Kidney (tissue), 14 donors: ENCODE data around the gene ATP11A. TPM values are rescaled to one million over a fixed set of nuclear protein-coding genes. Genes with fewer than 3 reads are reported as not detected.

Experiments used
- DNase-seq, 5 donors: peaks; one replicate each; pipeline ENCODE4 v3.0.0-alpha.2; 2013 to 2020
- FAIRE-seq: peaks from 2 replicates; lab custom pipeline; 2012; peaks lifted over from hg19 to GRCh38; lab: Jason Lieb, UNC
- H3K27ac ChIP-seq, 2 donors: one replicate each; pipeline ENCODE4 v1.7.0; 2013; ENCODE audit warnings: low read depth in 2 of 2, low read length in 2 of 2, inconsistent platforms in 1 of 2
- H3K27me3 ChIP-seq: one replicate; pipeline ENCODE4 v1.7.1; 2013; ENCODE audit warnings: low read length, inconsistent platforms; ENCODE audit not compliant: control insufficient read depth, insufficient read depth
- H3K36me3 ChIP-seq, 3 donors: one replicate each; pipeline versions ENCODE4 v1.7.0 to v1.7.1; 2013; ENCODE audit warnings: low read length in 3 of 3, control low read depth in 1 of 3, inconsistent platforms in 1 of 3; ENCODE audit not compliant: insufficient read depth in 3 of 3, control insufficient read depth in 2 of 3
- H3K4me1 ChIP-seq, 3 donors: one replicate each; pipeline versions ENCODE4 v1.7.0 to v1.7.1; 2013; ENCODE audit warnings: low read length in 3 of 3, inconsistent platforms in 1 of 3, low read depth in 1 of 3; ENCODE audit not compliant: control insufficient read depth in 2 of 3, insufficient read depth in 2 of 3
- H3K4me3 ChIP-seq, 3 donors: one replicate each; pipeline versions ENCODE4 v1.7.0 to v1.8.1; 2013; ENCODE audit warnings: low read length in 3 of 3, control low read depth in 1 of 3, inconsistent platforms in 1 of 3
- H3K9ac ChIP-seq, 3 donors: one replicate each; pipeline versions ENCODE4 v1.7.0 to v1.7.1; 2013; ENCODE audit warnings: low read length in 3 of 3, control low read depth in 1 of 3, inconsistent platforms in 1 of 3
- H3K9me3 ChIP-seq, 3 donors: one replicate each; pipeline versions ENCODE4 v1.7.0 to v1.7.1; 2013; ENCODE audit warnings: low read length in 3 of 3, control low read depth in 1 of 3, inconsistent platforms in 1 of 3; ENCODE audit not compliant: control insufficient read depth in 2 of 3, insufficient read depth in 1 of 3
- CTCF ChIP-seq: IDR thresholded peaks from 3 replicates; pipeline ENCODE4 v1.5.1; 2012; ENCODE audit warnings: mild to moderate bottlenecking, moderate library complexity, borderline replicate concordance; ENCODE audit not compliant: insufficient read depth; ENCODE audit errors: extremely low read depth
- intact Hi-C: fragments of 100-400 bp; cut with DNase I; formaldehyde crosslinking; loops from one replicate; pipeline ENCODE4 v1.11.1; 2022
- polyA plus RNA-seq: library from polyadenylated mRNA; stranded (reverse); fragments of 350-450 nt; fragmentation: Illumina TruSeq; extraction: RNeasy Lipid Tissue Mini Kit (QIAGEN cat#74804); gene quantifications from one replicate; pipeline ENCODE4 v1.2.3, GENCODE V29; 2014; ENCODE audit warnings: low read depth, low replicate concordance; ENCODE audit not compliant: insufficient read depth
- total RNA-seq: library from RNA; stranded (reverse); fragmentation: NEBNext Ultra II Directional; extraction: Animal tissue kit (Norgen Biotek cat#: 25700); gene quantifications from one replicate; pipeline ENCODE4 v1.2.1, GENCODE V29; 2021
- donor health status: control.
- donor health status: control.
- donor health status: control.
- donor health status: control.
- donor health status: control.
- donor health status: DM: yes; HTN: yes; CAD: no.
- donor health status: Normal renal cell carcinoma (clear cell type).

ATP11A gene
- total and polyA plus RNA-seq, 2 donors from 2014 or later: 4.9 to 212 TPM

GRCh38 chr13:112894423-112894672 is 204.5 kb downstream of the ATP11A start:
- intact Hi-C loops: no loop called here
- DNase-seq (no peak), FAIRE-seq (no peak)
- Histone ChIP-seq H3K27ac (peak overlapping the region; percentile 65 to 77), H3K9me3 (no peaks in the 10 kb centered on the region), H3K4me1 (peaks cover 4 to 27% (median 18%) of the 10 kb centered on the region in 3 donors), H3K4me3 (peak overlapping the region in 2 of 3 donors; percentile 5 to 70), H3K27me3 (no peaks in the 10 kb centered on the region), H3K9ac (peak overlapping the region in 2 of 3 donors; percentile 55 to 69), H3K36me3 (no peaks in the 10 kb centered on the region)
- no peak for TF ChIP-seq CTCF

GRCh38 chr13:112894673-112895481 is 205.0 kb downstream of the ATP11A start:
- no peak for TF ChIP-seq CTCF
- intact Hi-C loops: no loop called here
- Histone ChIP-seq H3K4me1 (peaks cover 4 to 29% (median 18%) of the 10 kb centered on the region in 3 donors), H3K27ac (peak overlapping the region; percentile 65 to 77), H3K9me3 (no peaks in the 10 kb centered on the region), H3K4me3 (peak overlapping the region in 2 of 3 donors; percentile 5 to 70), H3K9ac (peak overlapping the region in 2 of 3 donors; percentile 55 to 69), H3K27me3 (no peaks in the 10 kb centered on the region), H3K36me3 (no peaks in the 10 kb centered on the region)
- DNase-seq (peak; percentile 54 to 86 (median 66)), FAIRE-seq (no peak)

GRCh38 chr13:112895521-112896465 is 206.0 kb downstream of the ATP11A start:
- Histone ChIP-seq H3K9me3 (no peaks in the 10 kb centered on the region), H3K4me1 (peaks cover 4 to 30% (median 18%) of the 10 kb centered on the region in 3 donors), H3K9ac (peak overlapping the region in 1 of 3 donors; percentile 69), H3K27me3 (no peaks in the 10 kb centered on the region), H3K4me3 (peak overlapping the region in 2 of 3 donors; percentile 5 to 70), H3K36me3 (no peaks in the 10 kb centered on the region), H3K27ac (peak overlapping the region in 1 of 2 donors; percentile 77)
- DNase-seq (peak in 1 of 5 donors; percentile 60), FAIRE-seq (no peak)
- intact Hi-C loops: no loop called here
- no peak for TF ChIP-seq CTCF
